ENCODE measurements around the gene KRTAP27-1.

Gene KRTAP27-1

GRCh38 chr21:30289215-30289614 lies 48.3 kb downstream of the KRTAP27-1 start, which contains the start of gene KRTAP25-1:
Gene KRTAP25-1 (minus strand): TSS chr21:30289514. CDS start chr21:30289490, 24 bp downstream.
- DNase-seq (ENCODE audit: low read depth, low spot score): no peak
- H3K4me1 ChIP-seq (ENCODE audit: insufficient read depth, insufficient read length): no peaks in the 10 kb centered on the region
- no peaks in the 10 kb centered on the region for H3K27me3 ChIP-seq (ENCODE audit: insufficient read depth, insufficient read length)
- no peak for TF ChIP-seq SUZ12 (IDR thresholded peaks at IDR 0.05; ENCODE audit: extremely low read depth, insufficient read depth, insufficient read length)
- TF ChIP-seq YY1 (IDR thresholded peaks at IDR 0.05; ENCODE audit: insufficient read depth, insufficient read length): no peak
- no peak for TF ChIP-seq ZNF274 (IDR thresholded peaks at IDR 0.05; ENCODE audit: low read depth, low read length)
- H3K36me3 ChIP-seq (ENCODE audit: insufficient read depth, insufficient read length, low read length): no peaks in the 10 kb centered on the region
- no peak within 1 kb of the TSS for H3K4me3 ChIP-seq (ENCODE audit: insufficient read length, low read depth)
- no peaks in the 10 kb centered on the region for H3K9me3 ChIP-seq (ENCODE audit: insufficient read depth, low read length)
- H3K9ac ChIP-seq (ENCODE audit: insufficient read length, low read depth): no peak within 1 kb of the TSS
